ENCODE results near the gene TMEM171.

TMEM171 gene

DNA sequence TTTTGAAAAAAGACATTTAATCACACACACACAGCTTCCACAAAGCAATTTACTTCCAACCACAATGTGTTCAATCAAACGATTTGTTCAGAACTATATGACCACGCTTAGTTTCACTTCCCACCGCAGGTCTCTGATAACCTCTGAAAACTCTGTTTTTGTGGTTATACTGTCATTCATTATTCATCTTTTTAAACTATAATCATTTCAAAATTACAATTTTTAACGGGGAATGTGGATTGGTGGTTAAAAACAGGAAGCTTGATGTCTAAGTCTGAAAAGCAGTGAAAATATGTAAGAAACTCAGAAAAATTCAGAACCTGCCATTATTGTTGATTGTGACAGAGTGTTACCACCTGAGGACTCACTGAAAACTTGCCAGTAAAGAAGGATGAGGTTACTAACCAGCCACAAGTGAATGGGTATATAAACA, 39.9 kb downstream of the TMEM171 start:
- Histone ChIP-seq H3K27ac (no peak overlapping the region), H3K4me2 (peak overlapping the region in 8 of 11 experiments; percentile 6 to 58 (median 37); a peak in 14 of 22 replicates), H3K9me3 (replicated peaks in 1 of 11) (peaks cover 0 to 10% (median 6%) of the 10 kb centered on the region in 11 experiments; a peak in 11 of 22 replicates), H3K4me3 (no peak overlapping the region), H3K27me3 (peaks cover 89 to 100% (median 100%) of the 10 kb centered on the region in 11 experiments), H4K20me1 (peaks cover 0 to 60% (median 28%) of the 10 kb centered on the region in 11 experiments; a peak in 15 of 22 replicates), H3K4me1 (peaks cover 7 to 29% (median 25%) of the 10 kb centered on the region in 10 experiments; a peak in 15 of 20 replicates), H3K9ac (no peak overlapping the region), H3K36me3 (no peaks in the 10 kb centered on the region)
- no peak for TF ChIP-seq Cebpa-rat (IDR thresholded peaks at IDR 0.05)

DNA sequence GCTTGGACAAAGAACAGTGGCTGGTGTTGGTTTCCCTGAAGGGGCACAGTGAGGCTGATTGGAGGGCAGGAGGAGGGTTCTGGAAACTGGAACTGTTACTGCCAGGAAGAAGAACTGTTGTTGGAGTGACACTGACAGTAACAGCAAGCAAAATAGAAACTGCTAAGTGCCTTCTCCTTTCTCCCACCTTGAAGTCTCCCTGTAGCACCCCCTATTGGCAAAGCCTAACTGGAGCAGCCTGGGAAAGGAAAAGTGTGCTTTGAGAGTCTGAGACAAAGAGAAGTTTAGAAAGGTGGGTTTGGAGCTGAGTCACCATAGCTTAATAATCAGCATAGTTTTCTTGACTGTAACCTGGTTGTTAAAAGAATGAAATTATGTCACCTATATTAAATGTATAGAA, 50.1 kb downstream of the TMEM171 start:
- H3K4me2 ChIP-seq, result no peak overlapping the region
- peaks cover 0 to 8% (median 0%) of the 10 kb centered on the region in 11 experiments; a peak in 4 of 22 replicates for H4K20me1 ChIP-seq
- no peak overlapping the region for H3K4me3 ChIP-seq
- H3K36me3 ChIP-seq, result no peaks in the 10 kb centered on the region
- no peak for TF ChIP-seq Cebpa-rat (IDR thresholded peaks at IDR 0.05)
- no peak overlapping the region for H3K27ac ChIP-seq
- H3K9ac ChIP-seq, result no peak overlapping the region
- peaks cover 0 to 30% (median 14%) of the 10 kb centered on the region in 11 experiments; a peak in 19 of 22 replicates for H3K9me3 ChIP-seq (replicated peaks in 1 of 11)
- peaks cover 0 to 10% (median 8%) of the 10 kb centered on the region in 10 experiments; a peak in 14 of 20 replicates for H3K4me1 ChIP-seq
- peaks cover 6 to 98% (median 27%) of the 10 kb centered on the region in 11 experiments; a peak in 18 of 22 replicates for H3K27me3 ChIP-seq

DNA sequence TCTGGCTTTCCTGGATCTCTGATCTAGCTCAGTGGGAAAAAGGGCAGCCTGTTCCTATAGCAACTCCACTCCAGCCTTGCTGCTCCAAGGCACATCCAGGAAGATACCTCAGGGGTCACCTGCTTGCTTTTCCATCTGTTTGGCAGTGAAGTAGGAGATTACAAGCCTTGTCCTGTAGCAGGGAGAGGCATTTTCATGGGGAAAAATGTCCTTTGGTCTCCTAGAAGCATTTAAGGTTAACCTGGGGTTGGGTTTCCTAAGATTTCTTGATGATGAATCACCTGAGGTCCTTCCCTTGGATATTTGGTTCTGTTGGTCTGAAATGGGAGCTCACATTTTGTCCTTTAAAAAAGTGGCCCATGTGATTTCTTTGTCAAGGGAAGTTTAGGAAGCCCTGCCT, 51.1 kb downstream of the TMEM171 start:
- Histone ChIP-seq H3K4me1 (peaks cover 0 to 10% (median 8%) of the 10 kb centered on the region in 10 experiments; a peak in 14 of 20 replicates), H3K9ac (no peak overlapping the region), H3K27me3 (peaks cover 0 to 98% (median 17%) of the 10 kb centered on the region in 11 experiments; a peak in 12 of 22 replicates), H4K20me1 (peaks cover 0 to 8% (median 0%) of the 10 kb centered on the region in 11 experiments; a peak in 1 of 22 replicates), H3K4me2 (no peak overlapping the region), H3K4me3 (no peak overlapping the region), H3K36me3 (no peaks in the 10 kb centered on the region), H3K27ac (no peak overlapping the region), H3K9me3 (replicated peaks in 1 of 11) (peaks cover 0 to 30% (median 14%) of the 10 kb centered on the region in 11 experiments; a peak in 19 of 22 replicates)
- no peak for TF ChIP-seq Cebpa-rat (IDR thresholded peaks at IDR 0.05)

DNA sequence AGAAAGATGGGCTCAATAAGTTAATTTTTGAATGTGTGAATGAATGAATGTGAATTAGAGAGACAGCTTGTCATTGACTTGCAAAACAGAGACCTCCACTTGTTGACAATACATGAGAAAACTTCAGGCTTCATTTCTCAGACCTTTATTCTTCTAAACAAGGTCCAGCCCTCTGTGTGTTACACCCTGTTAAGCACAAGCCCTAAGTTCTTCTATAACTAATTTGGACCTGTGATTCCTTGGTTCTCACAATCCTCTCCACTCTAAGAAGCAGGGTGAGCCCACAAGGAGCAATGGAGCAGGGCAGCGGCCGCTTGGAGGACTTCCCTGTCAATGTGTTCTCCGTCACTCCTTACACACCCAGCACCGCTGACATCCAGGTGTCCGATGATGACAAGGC, 52.6 kb downstream of the TMEM171 start, which contains the start of gene TMEM174:
TSS of gene TMEM174 (plus strand) at position 243 of the 400 bp plus-strand sequence. CDS start at position 294, 51 bp downstream.
- Histone ChIP-seq H3K27me3 (peaks cover 0 to 98% (median 9%) of the 10 kb centered on the region in 11 experiments; a peak in 12 of 22 replicates), H3K4me2 (peak within 1 kb of the TSS in 10 of 11 experiments; percentile 7 to 63 (median 53); a peak in 17 of 22 replicates), H3K9me3 (replicated peaks in 1 of 11) (peaks cover 0 to 25% (median 14%) of the 10 kb centered on the region in 11 experiments; a peak in 19 of 22 replicates), H3K36me3 (no peaks in the 10 kb centered on the region), H4K20me1 (0 out of 22 replicates have a peak, but pooled peaks cover 0 to 9% (median 0%) of the 10 kb centered on the region in 11 experiments), H3K4me3 (no peak within 1 kb of the TSS), H3K9ac (no peak within 1 kb of the TSS), H3K4me1 (peaks cover 0 to 10% (median 8%) of the 10 kb centered on the region in 10 experiments; a peak in 14 of 20 replicates), H3K27ac (no peak within 1 kb of the TSS)
- TF ChIP-seq Cebpa-rat (IDR thresholded peaks at IDR 0.05), result no peak

DNA sequence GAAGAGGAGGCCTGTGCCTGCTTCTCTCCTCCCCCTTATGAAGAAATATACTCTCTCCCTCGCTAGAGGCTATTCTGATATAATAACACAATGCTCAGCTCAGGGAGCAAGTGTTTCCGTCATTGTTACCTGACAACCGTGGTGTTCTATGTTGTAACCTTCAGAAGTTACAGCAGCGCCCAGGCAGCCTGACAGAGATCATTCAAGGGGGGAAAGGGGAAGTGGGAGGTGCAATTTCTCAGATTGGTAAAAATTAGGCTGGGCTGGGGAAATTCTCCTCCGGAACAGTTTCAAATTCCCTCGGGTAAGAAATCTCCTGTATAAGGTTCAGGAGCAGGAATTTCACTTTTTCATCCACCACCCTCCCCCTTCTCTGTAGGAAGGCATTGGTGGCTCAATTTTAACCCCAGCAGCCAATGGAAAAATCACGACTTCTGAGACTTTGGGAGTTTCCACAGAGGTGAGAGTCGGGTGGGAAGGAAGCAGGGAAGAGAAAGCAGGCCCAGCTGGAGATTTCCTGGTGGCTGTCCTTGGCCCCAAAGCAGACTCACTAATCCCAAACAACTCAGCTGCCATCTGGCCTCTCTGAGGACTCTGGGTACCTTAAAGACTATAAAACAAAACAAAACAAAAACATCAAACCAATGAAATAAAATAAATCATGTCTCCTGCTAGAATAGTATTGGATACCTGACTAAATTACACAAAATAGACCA, 53.9 kb downstream of the TMEM171 start:
- Histone ChIP-seq H3K36me3 (no peaks in the 10 kb centered on the region), H4K20me1 (0 out of 22 replicates have a peak, but pooled peaks cover 0 to 9% (median 0%) of the 10 kb centered on the region in 11 experiments), H3K27ac (no peak overlapping the region), H3K9ac (no peak overlapping the region), H3K4me1 (peaks cover under 1 to 10% (median 8%) of the 10 kb centered on the region in 10 experiments; a peak in 14 of 20 replicates), H3K4me3 (no peak overlapping the region), H3K4me2 (peak overlapping the region; percentile 7 to 63 (median 52); a peak in 21 of 22 replicates), H3K9me3 (replicated peaks in 1 of 11) (peaks cover 0 to 23% (median 14%) of the 10 kb centered on the region in 11 experiments; a peak in 19 of 22 replicates), H3K27me3 (peaks cover 0 to 98% (median 9%) of the 10 kb centered on the region in 11 experiments; a peak in 10 of 22 replicates)
- TF ChIP-seq Cebpa-rat (IDR thresholded peaks at IDR 0.05), result 0 out of 22 replicates have a peak, but pooled peaks of 1 of the 11 experiments have one; percentile 25

DNA sequence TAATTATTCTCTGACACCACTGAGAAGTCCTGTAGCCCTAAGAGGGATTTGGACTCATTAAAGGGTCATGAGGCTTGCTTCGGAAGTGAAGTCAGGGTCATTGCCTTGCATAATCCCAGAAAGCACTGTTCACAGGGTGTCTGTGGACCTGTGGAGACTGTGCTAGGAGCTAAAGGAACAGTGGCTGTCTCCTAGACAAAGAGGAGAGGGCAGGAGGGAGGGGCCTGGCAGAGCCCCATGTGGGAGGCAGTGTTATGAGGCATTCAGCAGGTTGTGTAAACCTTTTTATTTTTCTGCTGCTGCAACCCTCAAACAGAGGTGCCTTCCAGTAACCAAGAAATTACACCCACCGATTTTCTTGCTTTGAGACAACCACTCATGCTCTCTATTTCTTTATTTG, 55.9 kb downstream of the TMEM171 start:
- Histone ChIP-seq H3K9me3 (replicated peaks in 1 of 11) (peaks cover 0 to 9% (median 3%) of the 10 kb centered on the region in 11 experiments; a peak in 12 of 22 replicates), H3K4me1 (peaks cover 8 to 24% (median 15%) of the 10 kb centered on the region in 10 experiments; a peak in 17 of 20 replicates), H3K27ac (no peak overlapping the region), H3K9ac (no peak overlapping the region), H3K4me2 (no peak overlapping the region), H3K36me3 (no peaks in the 10 kb centered on the region), H4K20me1 (0 out of 22 replicates have a peak, but pooled peaks cover 0 to 9% (median 0%) of the 10 kb centered on the region in 11 experiments), H3K4me3 (no peak overlapping the region), H3K27me3 (peaks cover 0 to 95% (median 6%) of the 10 kb centered on the region in 11 experiments; a peak in 10 of 22 replicates)
- TF ChIP-seq Cebpa-rat (IDR thresholded peaks at IDR 0.05), result no peak

DNA sequence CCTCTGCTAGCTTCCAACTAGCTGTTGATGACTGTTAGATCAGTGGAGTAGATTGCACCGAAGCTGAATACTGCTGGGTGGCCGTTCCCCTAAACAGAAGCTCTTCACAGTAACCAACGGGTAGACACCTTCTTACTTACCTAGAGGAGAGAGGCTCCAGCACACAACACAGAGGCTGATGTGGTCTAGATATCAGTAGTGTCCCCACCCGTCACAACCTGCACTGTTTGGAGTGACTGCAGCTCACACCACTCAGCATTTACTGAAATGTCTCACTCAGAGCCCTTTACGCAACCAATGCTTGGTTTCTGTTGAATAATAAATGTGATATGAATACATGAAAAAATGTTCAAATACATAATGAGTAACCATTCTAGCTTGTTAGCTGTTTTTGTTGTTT, 57.9 kb downstream of the TMEM171 start:
- Histone ChIP-seq H4K20me1 (0 out of 22 replicates have a peak, but pooled peaks cover 0 to 9% (median 0%) of the 10 kb centered on the region in 11 experiments), H3K36me3 (no peaks in the 10 kb centered on the region), H3K4me3 (no peak overlapping the region), H3K9me3 (replicated peaks in 1 of 11) (no peaks in the 10 kb centered on the region), H3K4me2 (no peak overlapping the region), H3K9ac (no peak overlapping the region), H3K27ac (no peak overlapping the region), H3K4me1 (peaks cover 8 to 24% (median 15%) of the 10 kb centered on the region in 10 experiments; a peak in 17 of 20 replicates), H3K27me3 (peaks cover 0 to 80% (median 0%) of the 10 kb centered on the region in 11 experiments; a peak in 8 of 22 replicates)
- no peak for TF ChIP-seq Cebpa-rat (IDR thresholded peaks at IDR 0.05)

DNA sequence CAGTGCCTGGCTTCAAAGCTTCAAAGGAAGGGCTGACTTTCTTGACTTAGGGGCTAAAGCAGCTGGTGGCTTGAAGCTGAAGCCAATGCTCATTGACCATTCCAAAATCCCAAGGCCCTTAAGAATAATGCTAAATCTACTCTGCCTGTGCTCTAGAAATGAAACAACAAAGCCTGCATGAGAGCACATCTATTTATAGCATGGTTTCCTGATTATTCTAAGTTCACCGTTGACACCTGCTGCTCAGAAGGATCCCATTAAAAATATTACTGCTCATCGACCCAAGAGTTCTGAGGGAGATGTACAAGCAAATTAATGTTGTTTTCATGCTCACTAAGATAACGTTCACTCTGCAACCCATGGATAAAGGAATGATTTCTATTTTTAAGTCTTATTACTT, 59.4 kb downstream of the TMEM171 start:
- 0 out of 22 replicates have a peak, but pooled peaks cover 0 to 9% (median 0%) of the 10 kb centered on the region in 11 experiments for H4K20me1 ChIP-seq
- H3K27ac ChIP-seq, result no peak overlapping the region
- H3K4me2 ChIP-seq, result peak overlapping the region in 8 of 11 experiments; percentile 3 to 74 (median 58); a peak in 13 of 22 replicates
- no peaks in the 10 kb centered on the region for H3K36me3 ChIP-seq
- H3K9me3 ChIP-seq (replicated peaks in 1 of 11), result peaks cover 0 to 9% (median 6%) of the 10 kb centered on the region in 11 experiments; a peak in 15 of 22 replicates
- no peak overlapping the region for H3K4me3 ChIP-seq
- H3K27me3 ChIP-seq, result peaks cover 0 to 73% (median 0%) of the 10 kb centered on the region in 11 experiments; a peak in 8 of 22 replicates
- H3K9ac ChIP-seq, result no peak overlapping the region
- H3K4me1 ChIP-seq, result peaks cover 0 to 16% (median 7%) of the 10 kb centered on the region in 10 experiments; a peak in 11 of 20 replicates
- no peak for TF ChIP-seq Cebpa-rat (IDR thresholded peaks at IDR 0.05)

Data from BLaER1 treated with 17β-estradiol and CSF1 and Interleukin-3, amounts not matched to agents 10 nM and 100 nM (cell line).